Epithelial cell of esophagus (primary cell): Measurements from ENCODE around the gene IRF2BP1.
A peak's percentile ranks its signal among the peaks of the same experiment; 100 is the strongest.

Experiments
- DNase-seq: peaks from one replicate; pipeline ENCODE4 v3.0.0; 2010; ENCODE audit warnings: low read depth
- H3K4me3 ChIP-seq: 2 replicates; pipeline ENCODE4 v1.5.1; 2011; ENCODE audit warnings: mild to moderate bottlenecking, low read length, control low read depth
- TF ChIP-seq, protein P1 (sequence below): IDR thresholded peaks from 2 replicates; pipeline ENCODE4 v1.5.1; 2011; ENCODE audit warnings: low read depth, mild to moderate bottlenecking, low read length, control low read depth, inconsistent platforms; ENCODE audit not compliant: insufficient read depth; ENCODE audit errors: missing control alignments

IRF2BP1 gene

DNA sequence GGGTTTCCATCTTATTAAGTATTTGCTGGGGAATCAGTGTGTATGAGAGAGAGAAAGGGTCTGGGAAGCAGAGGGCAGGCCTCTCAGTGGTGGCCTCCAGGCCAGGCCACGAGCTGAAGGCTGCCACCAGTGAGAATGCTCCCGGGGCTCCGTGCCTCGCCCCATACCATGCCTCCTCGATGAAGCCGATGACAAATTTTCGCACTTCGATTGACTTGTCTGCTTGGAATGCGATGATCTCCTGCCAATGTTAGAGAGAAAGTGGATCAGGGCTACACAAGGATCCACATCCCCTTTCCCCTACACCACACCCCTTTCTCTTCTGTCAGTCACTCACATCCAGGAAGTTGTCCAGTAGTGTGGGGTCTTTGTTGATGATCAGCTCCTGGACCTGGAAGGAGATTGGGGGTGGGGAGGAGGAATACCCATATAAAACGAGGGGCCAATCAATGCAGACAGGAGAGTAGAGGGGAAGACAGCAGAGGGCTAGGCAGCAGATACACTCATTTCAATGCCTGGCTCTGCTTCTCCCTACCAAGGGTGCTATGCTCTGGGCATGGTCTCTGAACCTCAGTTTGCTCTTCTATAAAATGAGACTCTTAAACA is 33.7 kb downstream of the IRF2BP1 start:
- no peak for DNase-seq
- no peak overlapping the region for H3K4me3 ChIP-seq
- TF ChIP-seq, protein P1, sequence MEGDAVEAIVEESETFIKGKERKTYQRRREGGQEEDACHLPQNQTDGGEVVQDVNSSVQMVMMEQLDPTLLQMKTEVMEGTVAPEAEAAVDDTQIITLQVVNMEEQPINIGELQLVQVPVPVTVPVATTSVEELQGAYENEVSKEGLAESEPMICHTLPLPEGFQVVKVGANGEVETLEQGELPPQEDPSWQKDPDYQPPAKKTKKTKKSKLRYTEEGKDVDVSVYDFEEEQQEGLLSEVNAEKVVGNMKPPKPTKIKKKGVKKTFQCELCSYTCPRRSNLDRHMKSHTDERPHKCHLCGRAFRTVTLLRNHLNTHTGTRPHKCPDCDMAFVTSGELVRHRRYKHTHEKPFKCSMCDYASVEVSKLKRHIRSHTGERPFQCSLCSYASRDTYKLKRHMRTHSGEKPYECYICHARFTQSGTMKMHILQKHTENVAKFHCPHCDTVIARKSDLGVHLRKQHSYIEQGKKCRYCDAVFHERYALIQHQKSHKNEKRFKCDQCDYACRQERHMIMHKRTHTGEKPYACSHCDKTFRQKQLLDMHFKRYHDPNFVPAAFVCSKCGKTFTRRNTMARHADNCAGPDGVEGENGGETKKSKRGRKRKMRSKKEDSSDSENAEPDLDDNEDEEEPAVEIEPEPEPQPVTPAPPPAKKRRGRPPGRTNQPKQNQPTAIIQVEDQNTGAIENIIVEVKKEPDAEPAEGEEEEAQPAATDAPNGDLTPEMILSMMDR: no peak

DNA sequence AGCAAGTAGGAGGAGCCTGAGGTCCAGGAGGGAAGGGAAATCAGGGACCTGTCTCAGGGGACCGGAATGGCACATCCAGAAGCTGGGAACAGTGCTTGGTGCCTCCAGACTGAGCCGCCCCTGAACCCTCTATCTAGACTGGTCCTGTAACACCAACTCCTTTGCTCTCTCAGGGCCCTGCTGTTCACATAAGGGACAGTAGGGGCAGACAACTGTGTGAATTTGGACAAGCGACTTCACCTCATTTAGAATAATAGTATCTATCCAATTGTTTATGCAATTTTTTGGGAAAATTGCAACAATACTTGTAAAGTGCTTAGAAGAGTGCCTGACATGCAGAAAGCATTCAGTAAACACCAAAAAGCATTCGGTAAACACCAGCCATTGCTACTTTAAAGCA is 37.0 kb downstream of the IRF2BP1 start:
- H3K4me3 ChIP-seq: no peak overlapping the region
- no peak for DNase-seq
- TF ChIP-seq, protein P1: peak; percentile 46

DNA sequence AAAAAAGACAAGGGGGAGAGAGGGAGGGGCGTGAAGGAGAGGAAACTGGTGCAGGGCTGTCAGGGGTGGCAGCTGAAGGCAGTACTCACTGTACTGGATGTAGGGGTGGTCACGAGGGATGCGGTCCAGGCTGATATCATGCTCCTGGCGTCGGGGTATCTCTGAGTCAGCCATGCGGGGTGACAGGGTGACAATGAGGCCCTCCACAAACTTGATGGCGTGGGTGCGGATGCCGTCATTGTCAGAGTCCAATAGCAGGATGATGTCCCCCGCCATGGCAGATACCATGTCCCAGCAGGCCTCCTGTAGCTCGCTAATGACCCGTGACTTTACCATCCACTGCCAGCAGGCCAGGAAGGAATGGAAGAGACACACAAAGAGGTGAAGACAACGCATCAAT is 38.3 kb downstream of the IRF2BP1 start:
- no peak for DNase-seq
- no peak overlapping the region for H3K4me3 ChIP-seq
- TF ChIP-seq, protein P1: no peak

DNA sequence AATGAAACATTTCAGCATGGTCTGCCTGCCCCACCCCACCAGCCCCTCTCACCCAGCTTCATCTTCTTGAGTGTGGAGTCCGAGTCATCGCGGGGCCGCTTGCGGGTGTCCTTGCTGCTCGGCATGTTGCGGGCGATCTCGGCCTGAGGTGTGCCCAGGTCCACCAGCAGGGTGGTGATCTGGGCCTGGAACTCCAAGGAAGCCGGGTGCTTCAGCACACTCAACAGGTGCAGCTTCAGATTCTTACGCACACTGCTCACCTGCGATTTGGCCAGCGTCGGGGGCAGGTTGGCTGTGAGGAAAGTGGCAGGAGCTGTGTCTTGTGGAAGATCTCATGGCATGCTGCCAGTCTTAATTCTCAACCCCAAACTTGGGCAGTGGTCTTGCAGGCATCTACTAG is 43.7 kb downstream of the IRF2BP1 start:
- TF ChIP-seq, protein P1: no peak
- no peak for DNase-seq
- H3K4me3 ChIP-seq: no peak overlapping the region

DNA sequence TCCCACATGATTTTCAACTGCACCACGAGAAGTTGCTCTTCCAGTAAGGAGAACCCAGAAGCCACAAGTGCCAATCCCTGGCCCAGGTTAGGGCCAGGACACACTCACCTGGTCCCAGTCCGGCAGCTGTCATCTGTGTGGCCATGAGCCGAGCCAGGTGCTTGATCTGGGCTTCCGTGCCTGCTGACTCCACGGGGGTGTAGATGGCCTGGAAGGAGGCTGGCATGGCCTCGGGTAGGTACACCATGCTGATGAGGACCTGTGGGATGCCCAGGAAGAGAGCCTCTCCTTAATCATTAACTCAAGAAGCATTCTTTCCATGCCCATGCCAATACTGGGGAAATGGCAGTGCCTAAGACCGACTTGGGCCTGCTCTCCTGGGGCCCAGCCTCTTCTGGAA is 51.0 kb downstream of the IRF2BP1 start:
- H3K4me3 ChIP-seq: no peak overlapping the region
- no peak for DNase-seq
- TF ChIP-seq, protein P1: no peak
